Epithelial cell of esophagus (primary cell): ENCODE measurements around the gene ITPA.

ENCODE experiments used
- DNase-seq: peaks from one replicate; pipeline ENCODE4 v3.0.0; 2010; ENCODE audit warnings: low read depth
- H3K4me3 ChIP-seq: 2 replicates; pipeline ENCODE4 v1.5.1; 2011; ENCODE audit warnings: mild to moderate bottlenecking, low read length, control low read depth
- TF ChIP-seq, protein P1 (sequence below): IDR thresholded peaks from 2 replicates; pipeline ENCODE4 v1.5.1; 2011; ENCODE audit warnings: low read depth, mild to moderate bottlenecking, low read length, control low read depth, inconsistent platforms; ENCODE audit not compliant: insufficient read depth; ENCODE audit errors: missing control alignments

Gene ITPA

DNA sequence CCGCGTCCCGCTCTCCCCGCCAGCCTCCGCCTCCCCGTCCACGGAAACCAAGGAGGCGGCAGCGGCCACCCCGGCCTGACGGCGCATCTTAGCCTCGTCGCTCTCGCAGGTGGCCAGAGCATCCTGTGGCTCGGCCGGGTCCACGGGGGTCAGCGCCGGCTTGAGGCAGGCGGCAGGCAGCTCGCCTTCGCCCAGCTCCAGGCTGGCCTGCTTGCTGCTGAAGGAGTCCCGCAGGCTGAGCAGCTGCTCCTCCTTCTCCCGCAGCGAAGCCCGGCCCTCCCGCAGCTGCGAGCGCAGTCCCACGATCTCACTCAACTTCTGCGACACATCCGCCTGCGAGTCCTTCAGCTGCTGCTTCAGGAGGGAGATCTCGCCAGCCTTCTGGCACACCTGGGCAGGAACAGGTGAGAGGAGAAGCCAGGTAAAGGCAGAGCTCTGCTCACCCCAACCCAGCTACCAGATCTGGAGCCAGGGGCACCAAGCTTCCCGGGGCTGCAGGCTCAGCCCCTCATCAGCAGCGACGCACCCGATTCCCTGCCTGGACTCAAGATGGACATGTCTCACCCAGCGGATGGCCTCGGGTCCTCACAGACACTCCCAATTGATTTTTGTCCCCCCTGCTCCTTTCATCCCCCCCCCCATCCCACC, 44.4 kb upstream of the ITPA start:
- TF ChIP-seq, protein P1, sequence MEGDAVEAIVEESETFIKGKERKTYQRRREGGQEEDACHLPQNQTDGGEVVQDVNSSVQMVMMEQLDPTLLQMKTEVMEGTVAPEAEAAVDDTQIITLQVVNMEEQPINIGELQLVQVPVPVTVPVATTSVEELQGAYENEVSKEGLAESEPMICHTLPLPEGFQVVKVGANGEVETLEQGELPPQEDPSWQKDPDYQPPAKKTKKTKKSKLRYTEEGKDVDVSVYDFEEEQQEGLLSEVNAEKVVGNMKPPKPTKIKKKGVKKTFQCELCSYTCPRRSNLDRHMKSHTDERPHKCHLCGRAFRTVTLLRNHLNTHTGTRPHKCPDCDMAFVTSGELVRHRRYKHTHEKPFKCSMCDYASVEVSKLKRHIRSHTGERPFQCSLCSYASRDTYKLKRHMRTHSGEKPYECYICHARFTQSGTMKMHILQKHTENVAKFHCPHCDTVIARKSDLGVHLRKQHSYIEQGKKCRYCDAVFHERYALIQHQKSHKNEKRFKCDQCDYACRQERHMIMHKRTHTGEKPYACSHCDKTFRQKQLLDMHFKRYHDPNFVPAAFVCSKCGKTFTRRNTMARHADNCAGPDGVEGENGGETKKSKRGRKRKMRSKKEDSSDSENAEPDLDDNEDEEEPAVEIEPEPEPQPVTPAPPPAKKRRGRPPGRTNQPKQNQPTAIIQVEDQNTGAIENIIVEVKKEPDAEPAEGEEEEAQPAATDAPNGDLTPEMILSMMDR: no peak
- no peak for DNase-seq
- H3K4me3 ChIP-seq: no peak overlapping the region

DNA sequence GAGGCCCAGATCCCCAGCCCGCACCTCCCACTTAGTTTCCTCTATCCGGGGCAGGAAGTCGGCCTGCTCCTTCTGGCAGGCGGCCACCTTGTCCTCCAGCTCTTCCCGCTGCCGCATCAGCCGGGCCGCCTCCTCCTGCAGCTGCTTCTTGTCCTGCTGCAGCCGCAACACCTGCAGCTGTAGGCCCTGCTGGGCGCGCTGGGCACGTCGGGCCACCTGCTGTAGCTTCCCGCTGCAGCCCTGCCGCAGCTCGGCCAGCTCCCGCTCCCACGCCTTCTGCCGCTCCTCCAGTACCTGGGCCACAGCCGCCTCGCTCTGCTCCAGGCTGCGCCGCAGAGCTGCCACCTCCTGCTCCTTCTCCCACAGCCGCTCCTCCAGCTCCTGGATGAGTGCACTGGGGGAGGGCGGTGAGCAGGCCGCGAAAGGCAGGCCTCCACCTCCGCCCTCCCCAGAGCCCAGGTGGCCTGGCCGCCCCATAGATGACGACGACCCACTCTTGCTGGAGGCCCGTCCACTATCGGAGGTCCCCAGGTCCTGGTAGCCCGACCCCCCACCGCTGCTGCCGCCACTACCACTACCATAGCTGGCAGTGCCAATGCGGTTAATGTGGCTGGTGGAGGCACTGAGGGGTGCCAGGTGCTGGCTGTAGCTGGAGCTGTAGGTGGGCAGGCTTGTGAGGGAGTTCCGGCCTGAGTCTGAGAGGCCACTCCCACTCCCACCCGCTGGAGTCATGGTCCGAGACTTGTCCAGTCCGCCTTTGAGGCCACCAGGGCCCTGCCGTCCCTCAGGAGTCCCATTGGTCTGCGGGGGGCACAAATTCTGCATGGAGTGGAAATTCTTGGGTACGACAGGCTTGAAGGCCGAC, 43.6 kb upstream of the ITPA start:
- DNase-seq: peak; percentile 20
- TF ChIP-seq, protein P1: no peak
- H3K4me3 ChIP-seq: no peak overlapping the region

DNA sequence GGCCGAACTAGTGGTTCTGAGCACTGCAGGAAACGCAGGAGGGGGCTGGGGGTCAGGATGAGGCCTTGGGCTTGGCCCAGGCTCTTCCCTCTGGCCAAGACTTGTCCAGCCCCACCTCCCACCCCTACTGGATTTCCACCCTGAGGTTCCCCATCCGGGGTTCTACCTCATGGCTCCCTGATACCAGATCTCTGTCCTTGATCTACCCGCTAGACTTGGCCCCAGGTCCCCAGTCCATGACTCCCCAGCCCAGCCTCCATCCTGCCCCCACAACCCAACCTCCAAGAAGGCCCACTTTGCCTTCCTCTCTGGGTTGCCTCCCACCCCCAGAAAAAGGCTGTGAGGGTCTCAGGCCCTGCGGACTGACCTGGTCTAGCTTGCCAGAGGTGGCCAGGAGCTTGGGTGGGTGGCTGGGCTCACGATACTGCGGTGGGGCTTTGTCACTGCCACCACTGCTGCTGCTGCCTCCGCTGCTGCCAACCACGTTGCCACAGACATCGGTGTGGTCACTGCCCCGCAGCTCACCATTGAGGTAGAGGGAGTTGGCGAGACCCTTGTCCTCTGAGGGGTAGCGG, 42.9 kb upstream of the ITPA start:
- H3K4me3 ChIP-seq: no peak overlapping the region
- TF ChIP-seq, protein P1: no peak
- DNase-seq: no peak

DNA sequence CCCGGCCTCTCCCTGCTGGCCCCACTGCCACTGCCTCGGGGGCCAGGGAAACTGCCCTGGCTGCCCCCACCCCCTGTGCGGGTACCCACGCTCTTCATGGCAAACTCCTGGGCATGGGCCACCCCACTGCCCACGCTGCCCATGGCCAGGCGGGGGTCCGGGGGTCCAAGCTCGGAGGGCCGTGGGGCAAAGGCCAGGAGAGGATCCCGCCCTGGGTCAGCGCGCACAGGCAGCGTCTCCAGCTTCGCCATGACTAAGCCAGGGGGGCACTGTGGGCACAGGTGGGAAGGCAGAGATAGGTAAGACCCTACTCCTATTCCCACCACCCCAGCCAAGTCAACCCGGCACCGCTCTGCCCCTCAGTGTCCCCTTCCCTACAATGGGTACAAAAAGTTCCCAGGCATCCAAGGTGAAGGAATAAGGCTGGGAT, 42.4 kb upstream of the ITPA start:
- no peak overlapping the region for H3K4me3 ChIP-seq
- DNase-seq: no peak
- TF ChIP-seq, protein P1: no peak

DNA sequence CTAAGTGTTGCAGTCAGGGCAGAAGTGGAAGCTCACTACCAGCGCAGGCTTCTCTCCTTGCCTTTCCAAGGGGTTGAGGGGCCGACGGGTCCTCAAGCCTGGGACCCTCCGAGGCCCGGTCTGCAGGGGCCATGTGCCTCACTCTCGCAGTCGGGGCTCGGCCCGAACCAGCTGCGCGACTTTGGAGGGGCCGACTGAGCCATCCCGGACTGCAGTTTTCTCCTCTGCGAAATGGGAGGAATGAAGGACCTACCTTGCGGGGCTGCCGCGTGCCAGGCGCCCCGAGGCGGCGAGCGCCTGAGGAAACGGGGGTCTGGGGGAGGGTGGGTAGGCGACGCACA, 41.6 kb upstream of the ITPA start:
- H3K4me3 ChIP-seq: peak overlapping the region; percentile 30
- TF ChIP-seq, protein P1: no peak
- DNase-seq: no peak

DNA sequence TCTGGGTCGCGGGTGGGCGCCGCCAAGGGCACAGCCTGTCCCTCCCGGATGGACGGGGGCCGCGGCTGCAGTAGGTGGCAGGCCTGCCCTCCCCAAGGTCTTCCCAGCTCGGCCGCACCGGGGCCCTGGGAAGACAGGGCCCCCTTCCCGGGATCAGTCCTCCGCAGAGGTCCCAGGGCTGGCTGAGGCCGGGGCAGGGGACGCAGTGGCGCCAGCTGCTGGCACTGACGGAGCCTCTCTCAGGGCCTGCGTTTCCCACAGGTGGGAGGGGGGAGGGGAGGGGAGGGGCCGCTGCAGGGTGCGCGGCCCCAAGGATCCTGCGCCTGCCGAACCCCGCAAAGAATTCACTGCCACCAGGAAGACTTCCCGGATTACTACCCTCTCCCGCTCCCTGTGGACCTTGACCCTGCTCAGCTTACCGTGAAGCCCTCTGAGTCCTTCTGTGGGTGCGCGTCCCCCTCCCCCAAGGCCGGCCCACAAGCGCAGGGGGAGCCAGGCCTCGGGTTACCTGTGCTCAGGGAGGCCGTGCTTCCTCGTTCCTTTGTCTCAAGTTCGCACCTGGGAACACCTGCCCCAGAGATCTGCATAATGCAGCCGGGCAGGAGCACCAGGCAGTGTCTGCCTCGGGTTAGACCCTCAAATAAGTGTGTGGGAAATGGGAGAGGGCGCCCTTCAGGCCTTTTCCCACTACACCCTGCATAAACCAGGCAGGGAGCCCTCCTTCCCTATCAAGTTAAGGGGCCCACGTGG, 41.0 kb upstream of the ITPA start:
- DNase-seq: no peak
- peak overlapping the region; percentile 30 for H3K4me3 ChIP-seq
- TF ChIP-seq, protein P1: no peak
